Erythroblast (primary cell): ENCODE results near the gene SLC12A8.

Experiments used
- GATA1 ChIP-seq: IDR thresholded peaks from 2 replicates; pipeline ENCODE4 v1.6.1; 2011; ENCODE audit warnings: low read depth, mild to moderate bottlenecking, control low read depth, low read length, moderate library complexity
- POLR2A ChIP-seq: IDR thresholded peaks from 2 replicates; pipeline ENCODE4 v1.6.1; 2011; ENCODE audit warnings: mild to moderate bottlenecking, low read length

GRCh38 chr3:125123451-125124305 lies 88.9 kb downstream of the SLC12A8 start:
- no peak for TF ChIP-seq POLR2A
- no peak for TF ChIP-seq GATA1
